HG03045 (cell line): Measurements from ENCODE around the gene HDC.

Experiments
- ATAC-seq: cut with Tn5 transposase; IDR thresholded peaks from one replicate; pipeline ENCODE4 v1.9.1; 2021; ENCODE audit warnings: mild to moderate bottlenecking, moderate library complexity; ENCODE audit not compliant: unreplicated experiment

Gene HDC

DNA sequence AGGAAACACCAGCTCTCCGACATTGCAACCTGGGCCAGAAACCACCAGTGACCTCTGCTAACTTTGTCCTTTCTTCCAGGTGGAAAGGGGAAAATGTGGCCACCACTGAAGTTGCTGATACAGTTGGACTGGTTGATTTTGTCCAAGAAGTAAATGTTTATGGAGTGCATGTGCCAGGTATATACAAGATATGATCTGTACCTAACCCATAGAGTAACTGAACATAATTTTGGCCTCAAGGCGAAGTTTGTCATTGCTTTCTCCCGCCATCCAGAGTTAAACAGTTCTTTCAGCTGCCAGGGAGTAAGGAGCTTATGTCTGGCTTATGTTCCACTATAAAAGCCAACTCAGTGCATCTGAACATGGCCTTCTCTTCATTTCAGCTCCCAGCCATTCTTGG, 36.7 kb downstream of the HDC start:
- ATAC-seq = no peak

DNA sequence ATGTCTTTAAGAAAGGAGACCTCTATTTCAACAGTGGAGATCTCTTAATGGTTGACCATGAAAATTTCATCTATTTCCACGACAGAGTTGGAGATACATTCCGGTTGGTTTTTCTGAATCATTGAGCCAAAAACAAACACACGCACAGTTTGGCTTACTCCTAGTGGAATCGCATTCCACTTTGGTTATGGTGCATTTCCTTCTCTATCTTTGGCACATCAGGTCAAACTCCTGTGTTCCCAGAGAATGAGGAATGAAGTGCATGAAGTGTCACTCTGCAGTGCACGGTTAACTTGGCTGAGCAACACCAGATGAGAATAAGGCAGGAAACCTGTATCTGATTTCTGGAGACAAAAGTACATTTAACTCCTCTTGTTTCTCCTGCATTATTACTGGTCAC, 38.5 kb downstream of the HDC start:
- ATAC-seq = no peak

DNA sequence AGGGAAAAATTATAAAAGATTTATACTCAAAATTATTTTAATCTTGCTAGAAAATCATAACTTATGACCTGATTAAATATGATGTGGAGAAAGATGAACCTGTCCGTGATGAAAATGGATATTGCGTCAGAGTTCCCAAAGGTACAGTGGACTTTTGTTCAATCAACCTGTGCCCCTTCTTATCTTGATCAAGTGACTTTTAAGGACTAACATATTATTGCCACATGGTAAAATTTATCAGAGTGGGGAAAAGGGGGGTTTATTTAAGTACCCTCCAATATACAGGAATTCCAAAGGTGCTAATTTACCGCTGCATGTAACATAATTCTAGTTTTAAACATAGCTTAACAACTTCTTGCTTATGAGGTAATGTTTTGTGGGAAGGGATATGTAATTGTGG, 39.6 kb downstream of the HDC start:
- no peak for ATAC-seq

DNA sequence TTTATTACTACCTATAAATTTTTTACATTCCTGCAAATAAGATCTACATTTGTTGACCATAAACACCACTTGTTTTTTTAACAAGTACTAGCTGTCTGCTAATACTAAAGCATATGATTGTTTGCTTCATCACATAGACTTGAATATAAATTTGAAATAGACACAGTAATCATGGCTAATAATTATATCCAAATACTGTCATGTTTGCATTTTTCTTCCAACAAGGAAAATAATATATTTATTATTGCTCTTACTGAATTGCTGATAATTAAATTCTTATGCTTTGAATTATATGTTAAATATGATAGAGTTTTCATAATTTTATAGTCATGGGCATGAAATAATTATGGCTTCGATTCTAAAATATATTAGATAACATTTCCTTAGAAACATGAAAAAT, 40.5 kb downstream of the HDC start:
- ATAC-seq = no peak

DNA sequence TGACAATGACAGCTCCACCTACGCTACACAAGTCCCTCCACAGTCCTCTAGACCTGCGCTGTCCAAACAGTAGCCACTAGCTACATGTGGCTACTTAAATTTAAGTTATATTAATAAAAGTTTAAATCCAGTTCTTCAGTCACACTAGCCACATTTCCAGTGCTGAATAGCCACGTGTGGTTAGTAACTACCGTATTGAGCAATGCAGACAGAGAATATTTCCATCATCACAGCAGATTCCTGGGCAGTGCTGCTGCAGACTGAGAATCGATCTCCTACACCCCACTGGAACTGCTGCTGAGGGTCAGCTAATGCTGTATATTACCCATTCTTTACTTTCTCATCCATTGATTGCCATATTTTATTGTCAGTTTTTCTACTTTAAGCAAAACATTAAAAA, 40.9 kb downstream of the HDC start:
- ATAC-seq = no peak

DNA sequence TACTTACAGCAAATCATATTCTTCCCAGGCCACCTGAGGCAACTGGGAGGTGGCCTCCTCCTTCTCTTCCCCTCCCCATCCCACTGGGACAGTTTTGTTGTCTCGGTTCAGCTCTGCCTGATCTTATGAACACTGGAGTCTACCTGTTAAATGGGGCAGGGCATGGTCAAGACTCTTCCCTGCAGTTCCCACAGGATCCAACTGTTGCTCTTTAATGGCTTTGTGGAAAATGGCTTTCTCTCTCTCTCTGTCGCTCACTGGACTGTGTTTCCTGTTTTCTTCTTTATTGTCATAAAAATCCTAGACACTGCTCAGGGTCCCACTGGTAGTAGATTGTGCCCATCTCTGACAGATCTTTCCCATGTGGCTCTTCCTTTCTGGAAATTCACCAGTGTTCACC, 43.3 kb downstream of the HDC start:
- no peak for ATAC-seq

DNA sequence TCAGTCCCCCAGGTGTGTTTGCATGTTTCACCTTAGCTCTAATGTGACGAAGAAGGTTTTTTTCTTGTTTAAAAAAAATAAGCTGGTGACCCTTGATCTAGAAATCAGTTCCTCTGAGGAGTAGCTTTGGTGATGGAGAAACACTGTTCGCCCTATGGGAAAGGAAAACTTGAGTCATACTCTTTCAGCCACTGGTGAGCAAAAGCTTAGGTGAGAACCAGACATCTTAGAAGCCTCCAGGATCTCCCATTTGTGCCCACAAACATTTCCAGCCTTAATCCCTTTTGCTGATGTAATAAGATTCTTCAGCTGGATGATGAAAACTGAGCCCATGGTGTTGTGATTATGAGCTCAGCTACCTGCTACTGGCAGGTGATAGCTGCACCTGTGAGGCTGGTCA, 45.7 kb downstream of the HDC start:
- no peak for ATAC-seq

DNA sequence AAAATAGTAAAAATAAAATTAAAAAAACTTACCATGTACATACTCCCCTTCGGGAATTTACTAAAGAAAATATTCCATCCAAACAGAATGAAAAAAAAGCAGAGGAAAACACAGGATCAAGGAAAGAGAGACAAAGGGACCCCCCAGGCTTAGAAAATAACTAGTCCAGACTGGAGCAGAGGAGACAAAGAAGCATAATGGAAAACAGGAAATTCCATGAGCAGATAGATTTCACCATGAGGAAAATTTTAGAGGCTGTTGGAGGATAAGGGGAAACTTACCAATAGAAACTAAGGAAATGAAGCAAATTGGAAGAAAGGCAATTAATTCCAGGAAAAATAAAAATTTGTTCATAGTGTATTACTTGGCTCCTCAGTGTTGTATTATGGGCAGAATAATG, 46.8 kb downstream of the HDC start:
- no peak for ATAC-seq

DNA sequence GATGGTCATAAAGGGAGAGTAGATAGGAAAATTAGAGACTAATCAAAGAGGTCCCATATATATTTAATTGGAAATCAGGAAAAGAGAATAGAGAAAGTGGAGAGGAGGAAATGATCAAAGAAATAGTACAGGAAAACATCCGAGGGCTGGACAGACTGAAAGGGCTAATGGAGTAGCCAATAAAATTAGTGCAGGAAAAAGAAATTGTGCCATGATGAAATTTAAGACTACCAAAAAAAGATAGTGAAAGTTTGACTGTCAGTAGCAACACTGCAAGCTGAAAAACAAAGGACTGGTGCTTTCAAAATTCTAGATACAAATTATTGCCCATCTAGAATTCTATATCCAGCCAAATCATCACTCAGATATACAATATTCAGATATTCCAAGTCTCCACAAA, 47.2 kb downstream of the HDC start:
- no peak for ATAC-seq

DNA sequence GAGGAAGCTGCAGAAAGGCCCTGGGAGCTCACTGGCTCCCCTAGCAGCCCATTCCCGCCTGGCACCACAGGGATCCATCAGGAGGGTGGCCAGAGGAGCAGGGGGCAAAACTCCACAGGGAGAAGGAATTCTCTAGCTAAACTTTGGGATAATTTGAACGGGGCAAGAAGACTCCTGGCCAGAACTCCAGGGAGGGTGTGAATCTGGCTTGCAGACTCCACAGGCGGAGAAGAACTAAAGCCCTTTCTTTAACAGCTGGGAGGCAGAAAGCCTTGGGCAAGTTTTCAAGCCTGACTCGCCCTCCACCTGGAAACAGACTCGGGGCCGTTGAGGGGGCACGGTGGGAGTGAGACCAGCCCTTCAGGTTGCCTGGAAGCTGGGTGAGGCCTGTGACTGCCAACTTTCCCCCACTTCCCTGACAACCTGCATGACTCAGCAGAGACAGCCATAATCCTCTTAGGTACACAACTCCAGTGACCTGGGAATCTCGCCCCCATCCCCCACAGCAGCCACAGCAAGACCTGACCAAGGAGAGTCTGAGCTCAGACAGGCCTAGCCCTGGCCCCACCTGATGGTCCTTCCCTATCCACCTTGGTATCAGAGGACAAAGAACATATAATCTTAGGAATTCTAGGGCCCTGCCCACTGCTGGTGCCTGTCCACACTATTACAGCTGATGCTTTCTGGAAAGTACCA, 54.9 kb downstream of the HDC start:
- no peak for ATAC-seq

DNA sequence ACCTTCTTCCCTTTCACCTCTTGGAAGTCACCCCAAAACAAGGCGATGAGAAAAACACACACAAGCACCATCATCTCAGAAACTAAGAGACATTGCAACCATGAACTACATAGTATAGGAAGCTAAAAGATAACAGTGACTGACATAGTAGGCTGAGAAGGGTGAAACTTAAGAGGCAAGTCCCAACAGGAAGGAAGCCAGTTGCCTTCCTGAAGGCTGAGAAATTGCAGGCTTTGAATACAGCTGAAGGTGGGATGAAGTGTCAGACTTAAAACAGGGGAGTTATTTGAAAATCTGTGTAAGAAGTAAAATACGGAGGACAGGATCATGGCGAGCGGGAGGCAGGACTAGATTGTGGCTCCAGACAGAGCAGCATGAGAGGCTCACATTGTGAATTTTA, 55.7 kb downstream of the HDC start:
- no peak for ATAC-seq

DNA sequence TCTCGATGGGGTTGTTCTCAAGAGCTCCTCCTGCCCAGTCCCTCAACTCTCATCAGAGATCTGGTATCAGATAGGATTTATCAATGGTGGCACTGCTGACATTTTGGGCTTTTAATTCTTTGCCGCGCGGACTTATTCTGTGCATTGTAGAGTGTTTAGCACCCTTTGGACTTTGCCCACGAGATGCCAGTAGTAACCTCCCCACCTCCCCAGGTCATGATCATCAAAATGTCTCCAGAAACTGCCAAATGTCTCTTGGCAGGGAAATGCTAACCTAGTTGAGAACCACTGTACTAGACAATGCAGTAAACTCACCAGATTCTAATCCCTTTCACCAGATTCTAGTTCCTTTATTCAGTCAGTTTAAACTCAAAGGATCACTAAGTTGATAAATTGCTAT, 59.5 kb downstream of the HDC start:
- no peak for ATAC-seq

DNA sequence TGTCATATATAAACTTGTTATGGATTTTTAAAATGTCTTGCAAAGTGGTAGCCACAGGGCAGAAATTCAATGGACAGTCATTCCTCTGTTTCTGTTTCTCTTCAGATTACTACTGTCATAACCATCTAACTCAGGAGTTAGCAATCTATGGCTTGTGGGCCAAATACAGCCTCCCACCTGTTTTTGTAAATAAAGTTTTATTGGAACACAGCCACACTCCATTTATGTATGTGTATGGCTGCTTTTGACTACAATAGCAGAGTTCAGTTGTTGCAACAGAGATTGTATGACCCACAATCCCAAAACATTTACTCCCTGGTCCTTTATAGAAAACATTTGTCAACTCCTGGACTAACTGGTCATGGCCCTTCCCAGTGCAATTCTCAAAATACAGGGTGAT, 63.5 kb downstream of the HDC start:
- no peak for ATAC-seq

DNA sequence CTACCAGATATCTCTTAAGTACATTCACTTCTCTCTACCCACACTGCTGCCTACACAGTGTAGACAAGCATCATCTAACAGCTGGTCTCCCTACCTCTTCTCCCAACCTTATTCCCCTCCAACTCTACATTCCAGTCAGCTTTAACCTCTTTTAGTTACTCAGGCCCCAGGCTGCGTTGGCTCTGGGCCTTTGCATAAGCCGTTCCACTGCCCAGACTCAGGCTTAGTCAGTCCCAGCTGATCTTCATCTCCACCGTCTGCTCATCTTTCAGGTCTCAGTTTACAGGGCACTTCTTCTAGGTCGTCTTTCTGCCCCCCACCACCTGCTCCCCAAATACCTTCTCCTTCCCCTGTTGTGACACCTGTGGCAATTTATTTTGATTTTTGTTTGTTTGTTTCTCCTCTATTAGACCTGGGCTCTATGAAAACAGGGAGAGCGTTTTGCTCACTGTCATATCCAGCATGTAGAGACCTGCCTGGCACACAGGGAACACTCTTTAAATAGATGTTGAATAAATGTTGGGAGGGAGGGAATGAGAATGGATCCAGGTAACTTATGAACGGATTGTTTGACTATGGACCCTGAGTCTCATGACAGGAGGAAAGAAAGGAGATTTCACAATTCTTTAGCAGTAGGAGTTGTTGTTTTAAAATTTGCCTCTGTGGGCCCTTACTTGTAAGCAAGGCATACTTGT, 72.5 kb downstream of the HDC start:
- ATAC-seq = no peak

DNA sequence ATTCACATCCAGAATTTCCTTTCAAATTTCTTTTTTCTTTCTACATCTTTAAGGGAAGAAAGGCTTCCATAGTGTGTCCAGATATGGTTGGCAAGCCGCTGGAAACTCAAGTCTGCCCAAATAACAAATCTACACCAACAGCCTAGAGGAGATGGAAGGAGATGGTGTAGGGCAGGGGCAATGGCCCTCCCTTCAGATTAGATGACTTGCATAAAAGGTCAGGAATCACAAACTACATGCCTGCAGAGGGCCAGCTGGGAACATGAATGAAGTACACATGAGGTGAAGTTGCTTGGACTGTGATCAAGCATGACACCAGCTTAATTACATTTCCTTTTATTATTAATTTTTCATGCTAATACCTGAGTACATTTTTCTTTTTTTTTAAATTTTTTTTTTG, 73.4 kb downstream of the HDC start:
- ATAC-seq = no peak
